LNCaP clone FGC (cell line): ENCODE measurements around the gene HCN1.
"Not testable (repeated sequence)": the region's sequence is repeated elsewhere in the genome, so short reads cannot be mapped to it uniquely, and the experiment has no call there.

Source experiments
- DNase-seq: peaks from one replicate; pipeline ENCODE4 v3.0.0-alpha.2; 2011; ENCODE audit warnings: low read depth
- H3K4me3 ChIP-seq: 2 replicates; pipeline ENCODE4 v1.5.1; 2011; ENCODE audit warnings: mild to moderate bottlenecking, low read depth, low read length, control low read depth
- CTCF ChIP-seq: IDR thresholded peaks from 2 replicates; pipeline ENCODE4 v1.5.1; 2012; ENCODE audit warnings: mild to moderate bottlenecking; ENCODE audit not compliant: control insufficient read depth, insufficient read depth; ENCODE audit errors: extremely low read depth

HCN1 gene

DNA sequence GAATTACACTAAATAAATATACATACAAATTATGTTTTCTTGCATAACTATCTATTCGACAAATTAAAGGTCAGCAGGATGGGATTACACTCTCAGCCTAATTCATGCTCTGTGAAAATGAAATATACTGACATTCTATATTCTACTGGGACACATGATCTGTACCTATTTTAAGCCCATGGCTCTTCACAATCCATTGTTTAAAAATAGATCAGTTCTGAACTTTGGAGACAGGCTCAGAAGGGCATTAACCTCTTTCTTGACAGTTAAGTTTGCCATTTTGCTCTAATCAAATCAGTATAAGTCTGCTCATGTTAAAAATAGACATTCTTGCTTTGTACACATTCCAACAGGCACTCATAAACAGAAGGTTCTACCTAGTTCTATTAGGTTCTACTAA, 361.2 kb downstream of the HCN1 start:
- DNase-seq: no peak
- no peak overlapping the region for H3K4me3 ChIP-seq
- no peak for TF ChIP-seq CTCF

DNA sequence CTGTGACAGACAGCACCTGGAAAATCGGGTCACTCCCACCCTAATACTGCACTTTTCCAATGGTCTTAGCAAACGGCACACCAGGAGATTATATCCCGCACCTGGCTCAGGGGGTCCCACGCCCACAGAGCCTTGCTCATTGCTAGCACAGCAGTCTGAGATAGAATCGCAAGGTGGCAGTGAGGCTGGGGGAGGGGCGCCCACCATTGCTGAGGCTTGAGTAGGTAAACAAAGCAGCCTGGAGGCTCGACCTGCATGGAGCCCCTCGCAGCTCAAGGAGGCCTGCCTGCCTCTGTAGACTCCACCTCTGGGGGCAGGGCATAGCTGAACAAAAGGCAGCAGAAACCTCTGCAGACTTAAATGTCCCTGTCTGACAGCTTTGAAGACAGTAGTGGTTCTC, 383.6 kb downstream of the HCN1 start:
- not testable (repeated sequence) for H3K4me3 ChIP-seq, DNase-seq

GRCh38 chr5:45295231-45295630, 400.9 kb downstream of the HCN1 start:
- DNase-seq: no peak
- no peak overlapping the region for H3K4me3 ChIP-seq
- no peak for TF ChIP-seq CTCF

- no peak overlapping the region for H3K4me3 ChIP-seq
- no peak for DNase-seq
- TF ChIP-seq CTCF: no peak
These were observed 407.4 kb downstream of the HCN1 start for GRCh38 chr5:45288746-45289145.

GRCh38 chr5:45284436-45284835, 411.7 kb downstream of the HCN1 start:
- DNase-seq: no peak
- H3K4me3 ChIP-seq: no peak overlapping the region
- TF ChIP-seq CTCF: no peak

GRCh38 chr5:45281081-45281480, 415.1 kb downstream of the HCN1 start:
- no peak overlapping the region for H3K4me3 ChIP-seq
- no peak for TF ChIP-seq CTCF
- DNase-seq: no peak

DNA sequence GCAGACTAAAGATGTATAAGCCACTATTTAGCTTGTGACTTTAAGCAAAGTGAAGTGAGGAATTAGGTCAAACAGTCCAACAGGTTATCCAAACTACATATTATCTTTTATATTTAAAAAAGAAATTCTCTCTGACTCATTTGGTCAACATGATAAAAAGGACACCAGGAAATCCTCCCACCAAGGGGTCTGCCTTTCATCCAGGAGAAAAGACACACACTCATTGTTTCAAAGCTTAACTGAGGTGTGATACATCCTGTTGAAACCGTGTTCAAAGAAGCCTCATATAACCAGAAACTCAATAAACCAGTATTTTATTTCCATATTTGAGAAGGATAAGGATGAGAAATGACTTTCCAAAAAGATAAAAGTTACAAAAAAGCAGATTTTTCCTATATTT, 417.1 kb downstream of the HCN1 start:
- DNase-seq: no peak
- no peak overlapping the region for H3K4me3 ChIP-seq
- no peak for TF ChIP-seq CTCF

GRCh38 chr5:45277860-45278259, 418.3 kb downstream of the HCN1 start:
- no peak overlapping the region for H3K4me3 ChIP-seq
- DNase-seq: no peak
- no peak for TF ChIP-seq CTCF
